Stimulated activated CD4-positive, alpha-beta T cell treated with anti-CD3 and anti-CD28 coated beads, Interleukin-1b, Interleukin-23, amount 100 ng/mL, for 24 hours (primary cell): ENCODE data around the gene DIO2.

Experiments used
- DNase-seq, 4 experiments: peaks; one replicate each; pipeline ENCODE4 v3.0.0-alpha.2; 2020; ENCODE audit warnings: low read depth in 4 of 4, low spot score in 1 of 4

DIO2 gene

DNA sequence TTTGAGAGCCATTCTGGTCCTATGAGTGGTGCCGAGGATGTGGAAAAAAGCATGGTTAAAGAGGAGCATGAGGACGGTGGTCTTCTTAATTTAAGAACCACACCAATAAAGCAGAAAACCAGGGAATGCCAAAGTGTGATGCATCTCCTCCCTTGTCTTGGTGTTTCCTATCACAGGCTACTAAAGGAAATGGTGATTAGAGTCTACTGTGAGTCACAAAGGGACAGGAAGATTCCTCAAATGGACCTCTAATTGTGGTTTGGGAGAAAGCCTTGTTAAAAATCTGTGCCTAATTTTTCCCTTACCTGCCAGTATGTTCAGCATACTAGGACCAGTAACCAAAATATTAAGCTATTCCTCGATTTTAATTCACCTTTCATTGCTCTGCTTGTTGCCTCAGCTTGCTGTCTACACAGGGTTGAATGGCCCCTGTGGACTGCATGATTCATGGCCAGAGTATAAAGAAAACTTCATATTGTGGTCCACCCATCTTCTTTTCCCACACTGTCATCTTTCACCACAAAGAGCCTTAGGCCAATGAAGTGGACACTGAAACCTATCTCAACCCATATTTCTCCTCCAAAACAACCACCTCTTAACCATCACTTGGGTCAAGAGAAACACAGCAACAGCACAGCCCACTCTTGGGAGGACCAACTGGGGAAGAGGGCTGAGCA, 38.8 kb downstream of the DIO2 start:
- no peak for DNase-seq

DNA sequence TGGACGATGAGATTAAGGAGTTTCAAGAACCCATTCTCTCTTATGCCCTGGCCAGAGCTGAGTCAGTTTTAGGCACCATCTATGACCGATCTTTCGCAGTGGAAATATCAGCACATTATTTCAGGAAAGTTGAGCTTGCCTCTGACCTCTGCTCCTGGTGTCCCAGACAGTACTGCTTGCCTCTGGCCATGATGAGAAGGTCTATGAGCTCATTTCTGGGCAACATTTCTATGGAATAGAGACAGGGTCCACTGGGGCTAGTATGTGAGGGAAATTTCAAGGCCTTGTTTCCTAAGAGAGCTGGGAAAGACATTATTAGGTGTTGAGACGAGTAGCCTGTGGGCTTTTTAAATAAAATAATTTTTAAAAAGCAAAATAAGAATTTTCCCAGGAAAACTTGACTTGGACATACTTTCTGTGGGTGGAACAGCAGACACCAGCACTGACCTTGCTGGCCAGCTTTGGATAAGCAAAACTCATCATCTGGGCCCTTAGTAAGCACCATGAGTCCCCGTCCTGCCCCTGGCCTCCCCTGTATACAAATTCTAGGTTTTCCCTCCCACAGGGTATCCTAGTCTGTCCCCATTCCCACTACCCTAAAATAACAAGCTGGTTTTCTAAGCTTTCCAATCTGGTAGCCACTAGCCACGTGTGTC, 43.4 kb downstream of the DIO2 start:
- DNase-seq: no peak

DNA sequence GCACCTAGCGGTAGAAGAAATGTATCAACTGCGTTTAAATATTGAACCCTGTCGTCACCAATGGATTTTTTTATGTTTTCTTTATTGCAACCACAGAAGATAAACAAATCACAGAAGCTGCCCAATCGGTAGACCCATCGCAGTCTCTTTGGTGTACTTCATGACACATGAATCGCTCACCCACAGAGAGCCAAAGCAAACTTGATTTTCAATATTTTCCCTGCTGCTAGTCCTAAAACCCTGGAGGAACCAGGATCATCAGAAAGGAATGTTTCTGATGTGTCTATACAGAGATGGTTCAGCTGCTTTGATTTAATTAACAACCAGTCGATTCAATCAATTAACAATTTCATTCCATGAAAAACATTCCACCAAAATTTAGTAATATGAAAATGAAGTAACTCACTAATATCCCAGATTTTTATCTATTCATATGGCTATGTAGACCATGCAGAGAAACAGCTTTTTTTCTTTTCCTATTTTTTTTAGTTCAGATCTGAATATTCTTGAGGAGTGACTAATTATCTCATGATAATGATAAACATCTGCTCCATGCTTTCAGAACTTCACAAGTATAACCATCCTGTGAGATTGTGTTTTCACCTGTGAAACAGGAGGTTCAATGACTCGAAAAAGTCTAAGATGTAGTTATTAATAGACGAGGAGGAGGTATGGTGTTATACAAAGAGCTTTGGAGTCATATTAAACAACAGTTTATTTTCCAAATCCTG, 46.1 kb downstream of the DIO2 start:
- DNase-seq: no peak

DNA sequence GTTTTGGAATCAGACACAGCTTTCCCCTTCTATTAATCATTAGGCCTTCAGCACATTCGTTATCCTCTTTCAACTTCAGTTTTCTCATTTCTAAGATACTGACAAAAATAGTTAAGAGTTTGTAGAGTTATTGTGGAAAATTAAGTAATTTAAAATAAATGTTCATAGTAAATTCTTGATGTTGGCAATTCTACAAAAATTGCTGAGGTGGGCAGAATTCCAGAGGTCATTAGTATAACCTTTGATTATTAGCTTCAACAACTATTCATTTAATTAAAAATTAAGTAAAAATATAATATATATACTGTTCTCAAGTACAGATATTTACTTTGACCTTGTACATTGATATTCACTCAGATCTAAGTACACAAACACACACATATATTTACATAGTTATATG, 58.5 kb downstream of the DIO2 start:
- no peak for DNase-seq

DNA sequence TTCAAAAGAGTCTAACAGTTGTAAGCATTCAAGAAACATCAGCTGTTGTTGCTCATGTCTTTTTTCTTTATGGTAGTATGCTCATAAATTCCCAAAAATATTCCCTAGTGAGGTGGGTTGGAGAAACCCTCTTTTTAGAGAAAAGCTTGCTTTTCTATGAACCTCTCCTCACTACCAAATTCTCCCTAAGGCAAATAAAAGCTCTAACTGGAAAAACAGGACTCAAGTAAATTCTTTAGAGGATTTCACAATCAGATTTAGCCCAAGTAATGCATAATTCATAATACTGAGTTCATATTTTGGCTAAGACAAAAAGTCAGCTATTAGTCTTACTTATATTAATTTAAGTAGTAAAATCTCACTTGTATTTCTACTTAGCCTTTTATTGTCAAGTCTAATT, 59.1 kb downstream of the DIO2 start:
- no peak for DNase-seq

DNA sequence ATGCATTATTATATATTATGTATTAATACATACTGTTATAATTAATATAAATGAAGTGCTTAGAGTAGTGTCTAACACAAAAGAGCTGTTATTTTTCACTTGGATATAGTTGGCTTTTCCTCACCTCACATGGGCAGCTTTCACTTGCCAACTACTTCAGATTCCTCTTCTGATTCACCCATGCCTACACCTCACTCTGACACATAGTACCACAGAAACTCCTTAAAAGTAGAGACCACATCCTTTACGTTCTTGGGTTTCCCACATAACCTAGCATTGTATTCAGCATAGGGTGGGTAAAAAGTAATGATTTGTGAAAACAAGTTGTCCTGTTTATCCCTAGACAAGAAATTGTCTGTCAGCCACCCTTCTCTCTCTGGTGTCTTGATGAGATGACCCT, 61.0 kb downstream of the DIO2 start:
- no peak for DNase-seq
